GM23338 (cell line): ENCODE results near the gene C1orf21. TPM values are rescaled to one million over a fixed set of nuclear protein-coding genes. Genes with fewer than 3 reads are reported as not detected.

Experiments used
- CREB1 ChIP-seq: fragments of 250-450 bp; sonication (Bioruptor Pico); IDR thresholded peaks from 2 replicates; pipeline ENCODE4 v1.5.0; 2020; ENCODE audit warnings: low read depth, mild to moderate bottlenecking, moderate library complexity
- EZH2phosphoT487 ChIP-seq: fragments of 200-600 bp; sonication (generic); IDR thresholded peaks from one replicate; pipeline ENCODE4 v1.8.1; 2018; ENCODE audit warnings: antibody characterized with exemption; ENCODE audit not compliant: unreplicated experiment
- JUNB ChIP-seq: IDR thresholded peaks from one replicate; pipeline ENCODE4 v1.6.1; 2016; ENCODE audit warnings: antibody characterized with exemption; ENCODE audit not compliant: unreplicated experiment
- NANOG ChIP-seq: IDR thresholded peaks from 2 replicates; pipeline ENCODE4 v1.6.1; 2016; ENCODE audit warnings: antibody characterized with exemption, borderline replicate concordance
- STAT1 ChIP-seq: IDR thresholded peaks from one replicate; pipeline ENCODE4 v1.6.1; 2016; ENCODE audit warnings: antibody characterized with exemption; ENCODE audit not compliant: unreplicated experiment
- ZNF331 ChIP-seq: fragments of 250-450 bp; sonication (Bioruptor Pico); IDR thresholded peaks from 2 replicates; pipeline ENCODE4 v1.5.0; 2020; ENCODE audit warnings: low read depth, mild to moderate bottlenecking, moderate library complexity
- polyA plus RNA-seq: library from polyadenylated mRNA; unstranded; fragments of >200 nt; fragmentation: Nextera tagmentation; extraction: Ambion mirVana; gene quantifications from 2 replicates; pipeline ENCODE4 v1.2.1, GENCODE V29; 2016
- total RNA-seq: library from RNA; depleted of rRNA; stranded (reverse); fragments of >200 nt; shearing (Covaris generic); gene quantifications from 2 replicates; pipeline ENCODE4 v1.2.3, GENCODE V29; 2014
- TF ChIP-seq, protein P1 (sequence below): fragments of 250-450 bp; sonication (Bioruptor Pico); IDR thresholded peaks from 2 replicates; pipeline ENCODE4 v1.5.0; 2020; ENCODE audit warnings: mild to moderate bottlenecking, moderate library complexity
- TF ChIP-seq, protein P2 (sequence below), 2 experiments: fragments of 200-600 bp in 1 of 2; sonication (generic) in 1 of 2; conservative IDR thresholded peaks; 2 replicates each; pipeline versions ENCODE4 v1.5.1 to v1.6.1; 2016 to 2017; ENCODE audit warnings: antibody characterized with exemption in 2 of 2, low read depth in 2 of 2, mild to moderate bottlenecking in 2 of 2, moderate library complexity in 1 of 2
- TF ChIP-seq, protein P3 (sequence below): IDR thresholded peaks from 2 replicates; pipeline ENCODE4 v1.6.1; 2016; ENCODE audit warnings: antibody characterized with exemption

Gene C1orf21
- total and polyA plus RNA-seq, 2 experiments from 2014 or later = 28.0 to 40.4 TPM

DNA sequence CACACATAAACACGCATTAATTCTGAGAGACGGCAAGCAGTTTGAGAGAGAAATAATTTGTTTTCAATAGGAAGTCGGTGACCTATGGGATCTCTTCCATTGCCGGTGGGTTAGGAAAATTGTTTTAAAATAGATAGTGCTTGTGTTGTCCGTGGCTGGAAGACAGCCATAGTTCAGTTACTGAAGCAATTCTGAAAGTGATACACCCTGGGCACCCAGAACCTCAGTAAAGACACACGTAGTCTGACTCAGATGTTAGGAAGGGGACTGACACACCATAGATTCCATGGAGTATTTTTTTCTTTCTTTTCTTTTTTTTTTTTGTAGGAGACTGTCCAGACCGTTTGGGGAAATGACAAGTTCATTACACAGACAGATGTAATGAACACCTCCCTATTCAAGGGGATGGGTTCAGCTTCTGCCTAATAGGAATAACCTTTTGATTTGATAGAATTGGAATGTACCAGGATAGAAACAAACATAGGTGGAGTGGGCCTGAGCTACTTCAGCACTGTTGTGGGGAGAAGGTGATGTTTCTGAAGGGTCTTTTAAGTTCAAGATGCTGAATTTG lies 1.6 kb downstream of the C1orf21 start (continued):
- TF ChIP-seq, protein P1, sequence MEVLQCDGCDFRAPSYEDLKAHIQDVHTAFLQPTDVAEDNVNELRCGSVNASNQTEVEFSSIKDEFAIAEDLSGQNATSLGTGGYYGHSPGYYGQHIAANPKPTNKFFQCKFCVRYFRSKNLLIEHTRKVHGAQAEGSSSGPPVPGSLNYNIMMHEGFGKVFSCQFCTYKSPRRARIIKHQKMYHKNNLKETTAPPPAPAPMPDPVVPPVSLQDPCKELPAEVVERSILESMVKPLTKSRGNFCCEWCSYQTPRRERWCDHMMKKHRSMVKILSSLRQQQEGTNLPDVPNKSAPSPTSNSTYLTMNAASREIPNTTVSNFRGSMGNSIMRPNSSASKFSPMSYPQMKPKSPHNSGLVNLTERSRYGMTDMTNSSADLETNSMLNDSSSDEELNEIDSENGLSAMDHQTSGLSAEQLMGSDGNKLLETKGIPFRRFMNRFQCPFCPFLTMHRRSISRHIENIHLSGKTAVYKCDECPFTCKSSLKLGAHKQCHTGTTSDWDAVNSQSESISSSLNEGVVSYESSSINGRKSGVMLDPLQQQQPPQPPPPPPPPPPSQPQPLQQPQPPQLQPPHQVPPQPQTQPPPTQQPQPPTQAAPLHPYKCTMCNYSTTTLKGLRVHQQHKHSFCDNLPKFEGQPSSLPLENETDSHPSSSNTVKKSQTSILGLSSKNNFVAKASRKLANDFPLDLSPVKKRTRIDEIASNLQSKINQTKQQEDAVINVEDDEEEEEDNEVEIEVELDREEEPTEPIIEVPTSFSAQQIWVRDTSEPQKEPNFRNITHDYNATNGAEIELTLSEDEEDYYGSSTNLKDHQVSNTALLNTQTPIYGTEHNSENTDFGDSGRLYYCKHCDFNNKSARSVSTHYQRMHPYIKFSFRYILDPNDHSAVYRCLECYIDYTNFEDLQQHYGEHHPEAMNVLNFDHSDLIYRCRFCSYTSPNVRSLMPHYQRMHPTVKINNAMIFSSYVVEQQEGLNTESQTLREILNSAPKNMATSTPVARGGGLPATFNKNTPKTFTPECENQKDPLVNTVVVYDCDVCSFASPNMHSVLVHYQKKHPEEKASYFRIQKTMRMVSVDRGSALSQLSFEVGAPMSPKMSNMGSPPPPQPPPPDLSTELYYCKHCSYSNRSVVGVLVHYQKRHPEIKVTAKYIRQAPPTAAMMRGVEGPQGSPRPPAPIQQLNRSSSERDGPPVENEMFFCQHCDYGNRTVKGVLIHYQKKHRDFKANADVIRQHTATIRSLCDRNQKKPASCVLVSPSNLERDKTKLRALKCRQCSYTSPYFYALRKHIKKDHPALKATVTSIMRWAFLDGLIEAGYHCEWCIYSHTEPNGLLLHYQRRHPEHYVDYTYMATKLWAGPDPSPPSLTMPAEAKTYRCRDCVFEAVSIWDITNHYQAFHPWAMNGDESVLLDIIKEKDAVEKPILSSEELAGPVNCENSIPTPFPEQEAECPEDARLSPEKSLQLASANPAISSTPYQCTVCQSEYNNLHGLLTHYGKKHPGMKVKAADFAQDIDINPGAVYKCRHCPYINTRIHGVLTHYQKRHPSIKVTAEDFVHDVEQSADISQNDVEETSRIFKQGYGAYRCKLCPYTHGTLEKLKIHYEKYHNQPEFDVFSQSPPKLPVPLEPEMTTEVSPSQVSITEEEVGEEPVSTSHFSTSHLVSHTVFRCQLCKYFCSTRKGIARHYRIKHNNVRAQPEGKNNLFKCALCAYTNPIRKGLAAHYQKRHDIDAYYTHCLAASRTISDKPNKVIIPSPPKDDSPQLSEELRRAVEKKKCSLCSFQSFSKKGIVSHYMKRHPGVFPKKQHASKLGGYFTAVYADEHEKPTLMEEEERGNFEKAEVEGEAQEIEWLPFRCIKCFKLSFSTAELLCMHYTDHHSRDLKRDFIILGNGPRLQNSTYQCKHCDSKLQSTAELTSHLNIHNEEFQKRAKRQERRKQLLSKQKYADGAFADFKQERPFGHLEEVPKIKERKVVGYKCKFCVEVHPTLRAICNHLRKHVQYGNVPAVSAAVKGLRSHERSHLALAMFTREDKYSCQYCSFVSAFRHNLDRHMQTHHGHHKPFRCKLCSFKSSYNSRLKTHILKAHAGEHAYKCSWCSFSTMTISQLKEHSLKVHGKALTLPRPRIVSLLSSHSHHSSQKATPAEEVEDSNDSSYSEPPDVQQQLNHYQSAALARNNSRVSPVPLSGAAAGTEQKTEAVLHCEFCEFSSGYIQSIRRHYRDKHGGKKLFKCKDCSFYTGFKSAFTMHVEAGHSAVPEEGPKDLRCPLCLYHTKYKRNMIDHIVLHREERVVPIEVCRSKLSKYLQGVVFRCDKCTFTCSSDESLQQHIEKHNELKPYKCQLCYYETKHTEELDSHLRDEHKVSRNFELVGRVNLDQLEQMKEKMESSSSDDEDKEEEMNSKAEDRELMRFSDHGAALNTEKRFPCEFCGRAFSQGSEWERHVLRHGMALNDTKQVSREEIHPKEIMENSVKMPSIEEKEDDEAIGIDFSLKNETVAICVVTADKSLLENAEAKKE (CRISPR knock-in tag) = no peak
- no peak for TF ChIP-seq EZH2phosphoT487
- TF ChIP-seq STAT1 = no peak
- no peak for TF ChIP-seq CREB1 (CRISPR knock-in tag)
- no peak for TF ChIP-seq ZNF331 (CRISPR knock-in tag)
- TF ChIP-seq, protein P2, sequence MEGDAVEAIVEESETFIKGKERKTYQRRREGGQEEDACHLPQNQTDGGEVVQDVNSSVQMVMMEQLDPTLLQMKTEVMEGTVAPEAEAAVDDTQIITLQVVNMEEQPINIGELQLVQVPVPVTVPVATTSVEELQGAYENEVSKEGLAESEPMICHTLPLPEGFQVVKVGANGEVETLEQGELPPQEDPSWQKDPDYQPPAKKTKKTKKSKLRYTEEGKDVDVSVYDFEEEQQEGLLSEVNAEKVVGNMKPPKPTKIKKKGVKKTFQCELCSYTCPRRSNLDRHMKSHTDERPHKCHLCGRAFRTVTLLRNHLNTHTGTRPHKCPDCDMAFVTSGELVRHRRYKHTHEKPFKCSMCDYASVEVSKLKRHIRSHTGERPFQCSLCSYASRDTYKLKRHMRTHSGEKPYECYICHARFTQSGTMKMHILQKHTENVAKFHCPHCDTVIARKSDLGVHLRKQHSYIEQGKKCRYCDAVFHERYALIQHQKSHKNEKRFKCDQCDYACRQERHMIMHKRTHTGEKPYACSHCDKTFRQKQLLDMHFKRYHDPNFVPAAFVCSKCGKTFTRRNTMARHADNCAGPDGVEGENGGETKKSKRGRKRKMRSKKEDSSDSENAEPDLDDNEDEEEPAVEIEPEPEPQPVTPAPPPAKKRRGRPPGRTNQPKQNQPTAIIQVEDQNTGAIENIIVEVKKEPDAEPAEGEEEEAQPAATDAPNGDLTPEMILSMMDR (conservative IDR thresholded peaks at IDR 0.05; ENCODE audit: low read depth in 2 of 2) = no peak
- TF ChIP-seq NANOG = no peak
- TF ChIP-seq JUNB = no peak
- TF ChIP-seq, protein P3, sequence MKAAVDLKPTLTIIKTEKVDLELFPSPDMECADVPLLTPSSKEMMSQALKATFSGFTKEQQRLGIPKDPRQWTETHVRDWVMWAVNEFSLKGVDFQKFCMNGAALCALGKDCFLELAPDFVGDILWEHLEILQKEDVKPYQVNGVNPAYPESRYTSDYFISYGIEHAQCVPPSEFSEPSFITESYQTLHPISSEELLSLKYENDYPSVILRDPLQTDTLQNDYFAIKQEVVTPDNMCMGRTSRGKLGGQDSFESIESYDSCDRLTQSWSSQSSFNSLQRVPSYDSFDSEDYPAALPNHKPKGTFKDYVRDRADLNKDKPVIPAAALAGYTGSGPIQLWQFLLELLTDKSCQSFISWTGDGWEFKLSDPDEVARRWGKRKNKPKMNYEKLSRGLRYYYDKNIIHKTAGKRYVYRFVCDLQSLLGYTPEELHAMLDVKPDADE = no peak
